ENCODE results near the gene PLOD1. TPM values are rescaled to one million over a fixed set of nuclear protein-coding genes. Genes with fewer than 3 reads are reported as not detected.

PLOD1 gene
- total RNA-seq, 1 experiment from 2014 or later = 94.8 TPM

- peaks cover 81% of the 10 kb centered on the region for H3K36me3 ChIP-seq (ENCODE audit: insufficient read depth, low read length, poor library complexity, severe bottlenecking)
- ChIA-PET POLR2A (ENCODE audit: low non-redundant PET) (no interaction called here), CTCF (no interaction called here)
- no peak overlapping the region for H3K4me3 ChIP-seq (ENCODE audit: low read depth, low read length, poor library complexity, severe bottlenecking)
- intact Hi-C loops (cut with micrococcal nuclease; ENCODE audit: unreplicated experiment) = no loop called here
- BruUV-seq (replicated peaks) = no TSS peak
- no peaks in the 10 kb centered on the region for H3K27me3 ChIP-seq (replicated peaks; ENCODE audit: insufficient read depth, low read depth, low read length, poor library complexity)
- peak overlapping the region; percentile 10 for H3K27ac ChIP-seq (ENCODE audit: low read depth, low read length, poor library complexity, severe bottlenecking)
- H3K9me3 ChIP-seq (ENCODE audit: low read depth, low read length, poor library complexity, severe bottlenecking) = no peaks in the 10 kb centered on the region
- H3K4me1 ChIP-seq (ENCODE audit: insufficient read depth, low read length, poor library complexity, severe bottlenecking) = no peaks in the 10 kb centered on the region
- TF ChIP-seq CTCF (conservative IDR thresholded peaks at IDR 0.05; ENCODE audit: low read depth, low read length) (no peak), EZH2 (IDR thresholded peaks at IDR 0.05; ENCODE audit: borderline replicate concordance, low read depth, low read length, poor library complexity, severe bottlenecking) (no peak)
- DNase-seq (ENCODE audit: low spot score) = no peak
Measured at GRCh38 chr1:11999236-11999635, 64.7 kb downstream of the PLOD1 start.

- TF ChIP-seq CTCF (conservative IDR thresholded peaks at IDR 0.05; ENCODE audit: low read depth, low read length) = peak; percentile 84
- TF ChIP-seq EZH2 (IDR thresholded peaks at IDR 0.05; ENCODE audit: borderline replicate concordance, low read depth, low read length, poor library complexity, severe bottlenecking) = no peak
- ChIA-PET CTCF (interaction anchor here (0.9 to 1.0 kb wide), 2 partner anchors 18 to 78 kb away, joined by 3 to 5 read pairs; partner anchors contain the start of gene MIIP), POLR2A (ENCODE audit: low non-redundant PET) (interaction anchor here (0.6 kb wide), 2 partner anchors 9 to 78 kb away, joined by 3 read pairs; no protein-coding TSS in a partner anchor)
- intact Hi-C loops (cut with micrococcal nuclease; ENCODE audit: unreplicated experiment) = no loop called here
- DNase-seq (ENCODE audit: low spot score) = peak; percentile 77
- Histone ChIP-seq H3K27me3 (replicated peaks; ENCODE audit: insufficient read depth, low read depth, low read length, poor library complexity) (no peaks in the 10 kb centered on the region), H3K36me3 (ENCODE audit: insufficient read depth, low read length, poor library complexity, severe bottlenecking) (peaks cover 85% of the 10 kb centered on the region), H3K9me3 (ENCODE audit: low read depth, low read length, poor library complexity, severe bottlenecking) (no peaks in the 10 kb centered on the region), H3K4me3 (ENCODE audit: low read depth, low read length, poor library complexity, severe bottlenecking) (no peak overlapping the region), H3K4me1 (ENCODE audit: insufficient read depth, low read length, poor library complexity, severe bottlenecking) (no peaks in the 10 kb centered on the region), H3K27ac (ENCODE audit: low read depth, low read length, poor library complexity, severe bottlenecking) (peak overlapping the region; percentile 77)
- no TSS peak for BruUV-seq (replicated peaks)
Measured at GRCh38 chr1:12001249-12001917, 66.9 kb downstream of the PLOD1 start.

GRCh38 chr1:12001996-12002493 lies 67.5 kb downstream of the PLOD1 start:
- peaks cover 85% of the 10 kb centered on the region for H3K36me3 ChIP-seq (ENCODE audit: insufficient read depth, low read length, poor library complexity, severe bottlenecking)
- H3K27ac ChIP-seq (ENCODE audit: low read depth, low read length, poor library complexity, severe bottlenecking) = peak overlapping the region; percentile 77
- no peak for DNase-seq (ENCODE audit: low spot score)
- POLR2A ChIA-PET (ENCODE audit: low non-redundant PET) = no interaction called here
- BruUV-seq (replicated peaks) = no TSS peak
- no peaks in the 10 kb centered on the region for H3K27me3 ChIP-seq (replicated peaks; ENCODE audit: insufficient read depth, low read depth, low read length, poor library complexity)
- H3K4me1 ChIP-seq (ENCODE audit: insufficient read depth, low read length, poor library complexity, severe bottlenecking) = no peaks in the 10 kb centered on the region
- no peak for TF ChIP-seq EZH2 (IDR thresholded peaks at IDR 0.05; ENCODE audit: borderline replicate concordance, low read depth, low read length, poor library complexity, severe bottlenecking)
- H3K9me3 ChIP-seq (ENCODE audit: low read depth, low read length, poor library complexity, severe bottlenecking) = no peaks in the 10 kb centered on the region
- CTCF ChIA-PET = interaction anchor here (1.0 kb wide), 1 partner anchor 77 kb away, joined by 5 read pairs; no protein-coding TSS in a partner anchor
- intact Hi-C loops (cut with micrococcal nuclease; ENCODE audit: unreplicated experiment) = no loop called here
- no peak overlapping the region for H3K4me3 ChIP-seq (ENCODE audit: low read depth, low read length, poor library complexity, severe bottlenecking)

All from A673 (cell line).